PC-3 (cell line): Measurements from ENCODE around the gene ANKS1B. TPM values are rescaled to one million over a fixed set of nuclear protein-coding genes. Genes with fewer than 3 reads are reported as not detected.

Source experiments
- ATAC-seq: fragments of 200-7000 bp; cut with Tn5 transposase; 2 replicates; pipeline ENCODE4 v1.9.1; 2020; ENCODE audit warnings: mild to moderate bottlenecking, moderate library complexity
- BruUV-seq: library from RNA; stranded (reverse); fragments of 400-500 nt; replicated peaks from 2 replicates; lab custom pipeline; 2021; lab: Mats Ljungman, UMichigan
- CTCF ChIA-PET: fragments of 300-600 bp; sonication (Branson Sonifier 250); formaldehyde crosslinking; loops from one replicate; lab custom pipeline; 2022; ENCODE audit warnings: antibody characterized with exemption; lab: Charles Lee
- POLR2A ChIA-PET: fragments of 300-600 bp; sonication (Branson Sonifier 250); formaldehyde crosslinking; loops from one replicate; lab custom pipeline; 2022; ENCODE audit warnings: antibody characterized with exemption; ENCODE audit not compliant: unreplicated experiment; lab: Charles Lee
- DNase-seq: peaks from one replicate; pipeline ENCODE4 v3.0.0-alpha.2; 2015
- H2AFZ ChIP-seq: fragments of 300-600 bp; sonication (generic); 2 replicates; pipeline ENCODE4 v1.6.0; 2016; ENCODE audit warnings: antibody characterized with exemption, low read length
- H3F3A ChIP-seq: fragments of 300-600 bp; sonication (generic); one replicate; pipeline ENCODE4 v1.6.0; 2017; ENCODE audit warnings: antibody characterized with exemption, low read length, control low read depth, mild to moderate bottlenecking; ENCODE audit not compliant: unreplicated experiment
- H3K27ac ChIP-seq: fragments of 300-600 bp; sonication (generic); 2 replicates; pipeline ENCODE4 v1.5.1; 2016; ENCODE audit warnings: mild to moderate bottlenecking, low read length
- H3K27me3 ChIP-seq: fragments of 300-600 bp; sonication (generic); 2 replicates; pipeline ENCODE4 v1.6.1; 2016; ENCODE audit warnings: low read length, mixed read lengths
- H3K36me3 ChIP-seq: fragments of 300-600 bp; sonication (generic); 2 replicates; pipeline ENCODE4 v1.6.1; 2016; ENCODE audit warnings: low read depth, mixed run types, low read length, mixed read lengths
- H3K4me1 ChIP-seq: fragments of 300-600 bp; sonication (generic); 2 replicates; pipeline ENCODE4 v1.5.1; 2016; ENCODE audit warnings: low read length; ENCODE audit not compliant: insufficient read depth
- H3K4me2 ChIP-seq: fragments of 300-600 bp; sonication (generic); 2 replicates; pipeline ENCODE4 v1.6.0; 2016; ENCODE audit warnings: low read length
- H3K4me3 ChIP-seq: fragments of 300-600 bp; sonication (generic); 2 replicates; pipeline ENCODE4 v1.5.1; 2016; ENCODE audit warnings: mild to moderate bottlenecking, low read length, mixed read lengths
- H3K79me2 ChIP-seq: fragments of 300-600 bp; sonication (generic); 2 replicates; pipeline ENCODE4 v1.6.1; 2017; ENCODE audit warnings: low read length, mixed read lengths
- H3K9ac ChIP-seq: fragments of 300-600 bp; sonication (generic); 2 replicates; pipeline ENCODE4 v1.6.0; 2016; ENCODE audit warnings: mild to moderate bottlenecking, low read length
- H3K9me2 ChIP-seq: fragments of 300-600 bp; sonication (generic); replicated peaks from 2 replicates; pipeline ENCODE4 v1.6.1; 2016; ENCODE audit warnings: mixed run types, low read length, mixed read lengths
- H3K9me3 ChIP-seq: fragments of 300-600 bp; sonication (generic); 2 replicates; pipeline ENCODE4 v1.6.1; 2016; ENCODE audit warnings: low read length, mixed read lengths
- H4K20me1 ChIP-seq: fragments of 300-600 bp; sonication (generic); 2 replicates; pipeline ENCODE4 v1.6.1; 2016; ENCODE audit warnings: low read length, mixed read lengths
- CTCF ChIP-seq: fragments of 300-600 bp; sonication (generic); conservative IDR thresholded peaks from 2 replicates; pipeline ENCODE4 v1.5.1; 2017; ENCODE audit warnings: antibody characterized with exemption, low read depth, mild to moderate bottlenecking, low read length
- EZH2 ChIP-seq: fragments of 300-600 bp; sonication (generic); IDR thresholded peaks from one replicate; pipeline ENCODE4 v1.6.1; 2017; ENCODE audit warnings: antibody characterized with exemption, mild to moderate bottlenecking, low read length; ENCODE audit not compliant: unreplicated experiment
- EZH2phosphoT487 ChIP-seq: fragments of 300-600 bp; sonication (generic); IDR thresholded peaks from 2 replicates; pipeline ENCODE4 v1.6.1; 2018; ENCODE audit warnings: mild to moderate bottlenecking, antibody characterized with exemption, low read length, borderline replicate concordance
- intact Hi-C: fragments of 100-400 bp; cut with micrococcal nuclease; formaldehyde crosslinking; loops from 2 replicates; pipeline ENCODE4 v1.9.0; 2023
- total RNA-seq: library from RNA; depleted of rRNA; stranded (reverse); fragments of >200 nt; gene quantifications from 2 replicates; pipeline ENCODE4 v1.2.3, GENCODE V29; 2014

Gene ANKS1B
- total RNA-seq, 1 experiment from 2014 or later: 0.07 TPM

GRCh38 chr12:99486277-99486676 is 498.5 kb downstream of the ANKS1B start:
- no peak for ATAC-seq
- Histone ChIP-seq H3K9me2 (no peaks in the 10 kb centered on the region), H3F3A (no peaks in the 10 kb centered on the region), H3K4me3 (no peak overlapping the region), H3K36me3 (no peaks in the 10 kb centered on the region), H3K4me1 (no peaks in the 10 kb centered on the region), H3K79me2 (no peaks in the 10 kb centered on the region), H3K27ac (no peak overlapping the region), H2AFZ (no peak overlapping the region), H3K27me3 (no peaks in the 10 kb centered on the region), H3K4me2 (no peak overlapping the region), H3K9ac (no peak overlapping the region), H4K20me1 (no peaks in the 10 kb centered on the region), H3K9me3 (no peaks in the 10 kb centered on the region)
- CTCF ChIA-PET: no interaction called here
- TF ChIP-seq EZH2: no peak
- TF ChIP-seq CTCF: no peak
- TF ChIP-seq EZH2phosphoT487: no peak
- intact Hi-C loops: no loop called here
- POLR2A ChIA-PET: no interaction called here
- DNase-seq: no peak
- no TSS peak for BruUV-seq

GRCh38 chr12:99479149-99479548 is 505.6 kb downstream of the ANKS1B start:
- intact Hi-C loops: no loop called here
- BruUV-seq: no TSS peak

More at GRCh38 chr12:99479149-99479548, 505.6 kb downstream of the ANKS1B start:
- Histone ChIP-seq H3K9ac (no peak overlapping the region), H3K27ac (no peak overlapping the region), H3K4me2 (no peak overlapping the region), H2AFZ (no peak overlapping the region), H4K20me1 (no peaks in the 10 kb centered on the region), H3K9me3 (no peaks in the 10 kb centered on the region), H3K36me3 (no peaks in the 10 kb centered on the region), H3K27me3 (no peaks in the 10 kb centered on the region), H3K4me3 (no peak overlapping the region), H3F3A (no peaks in the 10 kb centered on the region), H3K79me2 (no peaks in the 10 kb centered on the region), H3K9me2 (no peaks in the 10 kb centered on the region), H3K4me1 (no peaks in the 10 kb centered on the region)
- ChIA-PET CTCF (no interaction called here), POLR2A (no interaction called here)
- TF ChIP-seq EZH2 (no peak), CTCF (no peak), EZH2phosphoT487 (no peak)
- ATAC-seq (no peak), DNase-seq (no peak)
